HG02973 (cell line): ENCODE results near the gene TCF4.
"Not testable (repeated sequence)": the region's sequence is repeated elsewhere in the genome, so short reads cannot be mapped to it uniquely, and the experiment has no call there.

Experiments used
- ATAC-seq: cut with Tn5 transposase; IDR thresholded peaks from one replicate; pipeline ENCODE4 v1.9.1; 2021; ENCODE audit warnings: moderate library complexity; ENCODE audit not compliant: unreplicated experiment

TCF4 gene

GRCh38 chr18:55477860-55478581, 110.0 kb downstream of the TCF4 start:
- peak; percentile 18 for ATAC-seq

- ATAC-seq, result peak; percentile 88
Observed at GRCh38 chr18:55477499-55477859, 110.5 kb downstream of the TCF4 start.

DNA sequence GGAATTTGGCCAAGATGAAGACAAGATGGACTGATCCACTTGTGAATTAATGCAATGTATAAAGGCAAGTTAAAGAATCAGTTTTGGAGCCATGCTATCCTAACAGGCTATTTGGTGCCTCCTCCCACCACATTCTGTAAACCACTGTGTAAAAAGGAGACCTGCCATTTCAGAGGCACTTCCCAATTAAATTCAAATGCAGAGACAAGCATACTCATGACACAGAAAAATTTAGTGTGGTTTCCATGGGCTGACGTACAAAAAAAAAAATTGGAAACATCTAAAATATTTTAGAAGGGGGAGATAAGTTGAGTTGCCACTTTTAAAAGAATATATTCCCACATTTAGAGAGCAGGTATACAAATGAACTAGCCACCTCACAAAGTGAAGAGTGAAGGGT, 112.1 kb downstream of the TCF4 start:
- ATAC-seq, result no peak

DNA sequence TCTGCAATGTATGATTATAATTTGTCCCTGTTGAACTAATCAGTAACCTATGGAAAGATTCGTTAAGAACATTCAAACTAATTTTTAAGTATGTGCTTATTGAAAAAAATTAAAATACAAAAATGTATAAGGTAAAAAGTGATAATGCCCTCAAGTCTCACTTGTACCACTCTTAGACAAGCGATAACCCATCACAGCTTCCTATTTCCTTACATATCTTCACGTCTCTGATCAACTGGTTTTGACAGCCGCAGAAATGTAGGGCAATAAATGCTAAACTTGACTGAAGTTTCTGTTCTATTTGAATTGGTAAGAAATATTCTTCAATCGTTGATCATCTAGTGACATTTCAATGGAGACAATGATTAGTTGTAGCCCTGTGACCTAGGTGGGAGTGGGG, 112.5 kb downstream of the TCF4 start:
- ATAC-seq, result no peak

DNA sequence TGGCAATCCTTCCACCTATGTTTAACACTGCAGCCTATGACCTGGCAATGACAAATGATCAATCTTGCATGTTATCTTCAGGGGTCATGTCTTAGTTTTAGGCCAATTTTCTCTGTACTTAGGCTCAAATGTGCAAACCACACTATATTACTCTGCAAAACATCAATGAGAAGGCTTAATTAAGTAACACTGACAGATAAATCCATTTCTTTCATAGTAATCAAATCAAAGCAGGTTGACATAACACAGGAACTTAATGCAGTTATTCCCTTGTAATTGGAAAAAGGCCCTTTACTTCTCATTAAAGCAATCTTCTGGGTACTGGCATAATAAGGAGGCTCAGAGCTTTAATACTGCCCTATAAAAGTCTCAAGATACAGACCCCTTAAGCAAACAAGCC, 114.4 kb downstream of the TCF4 start:
- no peak for ATAC-seq

DNA sequence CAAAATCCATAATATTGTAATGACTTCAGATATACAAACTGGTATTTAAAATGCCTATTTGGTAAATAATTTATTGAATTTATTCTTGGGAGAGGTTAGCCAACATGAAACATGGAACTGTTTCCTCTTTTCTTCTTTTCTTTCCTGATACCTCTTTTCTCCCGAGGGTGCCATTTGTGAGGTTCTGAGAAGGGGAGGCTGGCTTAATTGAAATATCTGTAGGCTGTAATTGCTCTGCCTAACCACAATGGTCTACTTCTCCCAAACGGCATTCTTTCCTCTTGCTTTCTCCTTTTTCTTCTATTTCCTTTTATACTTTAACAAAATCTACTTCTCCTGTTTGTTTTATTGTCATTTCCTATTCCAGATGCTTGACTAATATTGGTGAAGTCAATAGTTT, 114.9 kb downstream of the TCF4 start:
- ATAC-seq, result no peak

DNA sequence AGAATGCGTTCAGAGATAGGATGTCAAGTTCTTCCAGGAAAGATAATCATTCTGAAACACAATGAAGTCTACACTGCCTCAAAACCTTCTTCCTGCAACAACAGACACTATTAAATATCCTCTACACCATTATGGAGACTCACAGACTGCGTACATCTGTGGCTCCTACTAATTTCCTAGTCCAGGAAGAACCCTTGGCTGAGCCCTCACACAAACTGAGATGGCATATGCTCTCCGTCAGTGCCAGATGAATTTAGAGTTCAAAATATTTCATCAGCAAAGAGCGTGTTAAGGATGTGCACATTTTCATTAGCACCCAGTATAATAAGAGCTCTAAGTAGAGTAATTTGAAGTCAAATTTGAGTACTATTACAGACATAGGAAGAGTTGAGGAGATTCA, 117.2 kb downstream of the TCF4 start:
- ATAC-seq, result no peak

- ATAC-seq, result not testable (repeated sequence)
Observed at GRCh38 chr18:55469134-55469533, 118.9 kb downstream of the TCF4 start.

- no peak for ATAC-seq
Observed at GRCh38 chr18:55466789-55467188, 121.2 kb downstream of the TCF4 start.

DNA sequence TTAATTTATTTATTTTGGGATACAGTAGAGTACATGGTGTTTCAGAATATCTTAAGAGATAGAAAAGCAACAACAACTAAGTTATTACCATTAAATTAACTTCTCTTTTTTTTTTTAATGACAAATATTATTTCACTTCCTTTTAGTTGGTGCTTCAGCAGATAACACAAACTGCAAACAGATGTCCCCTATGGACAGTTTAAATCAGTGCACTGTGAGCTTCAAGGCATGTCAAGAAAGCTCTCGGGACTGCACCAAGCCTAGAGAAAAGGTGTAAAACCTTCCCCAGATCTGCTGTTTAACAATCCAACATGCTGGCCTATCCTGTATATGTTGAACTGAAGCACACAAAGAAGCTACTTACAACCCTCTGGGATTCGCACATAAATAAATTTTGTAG, 122.7 kb downstream of the TCF4 start:
- ATAC-seq, result no peak

GRCh38 chr18:55464581-55464980, 123.4 kb downstream of the TCF4 start:
- ATAC-seq, result no peak

GRCh38 chr18:55462652-55463051, 125.3 kb downstream of the TCF4 start:
- no peak for ATAC-seq

DNA sequence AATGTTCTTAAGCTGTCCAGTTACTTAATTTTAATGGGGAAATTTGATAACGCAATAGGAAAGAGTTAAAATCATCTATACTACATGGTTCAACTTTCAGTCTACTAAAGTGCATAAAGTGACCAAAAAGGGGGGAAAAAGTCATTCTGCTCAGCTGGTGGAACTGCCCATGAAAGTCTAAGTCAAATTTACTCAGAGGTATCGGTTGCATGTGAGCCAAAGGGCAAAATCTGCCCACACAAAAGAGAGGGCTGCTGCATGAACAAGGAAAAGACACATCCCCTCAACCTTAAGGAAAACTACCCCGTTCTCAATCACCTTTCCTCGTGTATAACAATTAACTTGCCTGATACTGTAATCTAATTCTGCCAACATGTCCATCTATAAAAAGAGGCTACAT, 126.1 kb downstream of the TCF4 start:
- no peak for ATAC-seq

DNA sequence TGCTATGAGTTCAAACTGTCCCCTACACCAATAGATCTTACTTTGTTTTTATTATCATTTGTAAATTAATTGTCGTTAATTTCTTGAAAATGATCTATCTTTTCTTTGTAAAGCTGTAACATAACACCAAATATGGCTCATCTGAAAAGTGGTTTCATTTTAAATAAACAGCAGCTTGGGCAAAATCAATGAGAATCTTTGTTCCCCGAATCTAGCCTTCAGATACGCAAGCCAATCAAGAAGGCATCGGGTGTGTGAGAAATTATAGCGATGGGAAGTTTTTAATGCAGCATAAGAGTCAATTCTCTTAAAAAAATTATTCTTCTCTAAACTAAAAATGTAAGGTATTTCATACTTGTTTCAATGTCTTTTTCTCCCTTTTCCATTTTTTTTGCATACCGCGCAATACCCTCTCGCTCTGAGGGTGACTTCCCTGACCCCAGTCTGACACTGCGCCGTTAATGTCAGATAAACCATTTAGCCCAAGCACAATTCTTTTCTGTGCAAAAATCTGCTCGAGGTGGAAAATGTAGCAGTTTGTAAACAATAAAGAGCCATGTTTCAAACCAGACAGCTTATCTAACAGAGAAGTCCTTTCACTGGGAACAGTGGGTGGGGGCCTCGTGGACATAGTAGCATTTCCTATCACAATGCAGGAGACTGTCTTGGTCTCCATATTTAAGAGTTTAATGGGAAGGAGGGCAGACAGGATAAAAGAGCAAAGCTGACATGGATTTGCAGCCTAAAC, 129.4 kb downstream of the TCF4 start:
- no peak for ATAC-seq

GRCh38 chr18:55457028-55457427, 131.0 kb downstream of the TCF4 start:
- no peak for ATAC-seq

GRCh38 chr18:55455938-55456337, 132.1 kb downstream of the TCF4 start:
- ATAC-seq, result no peak

DNA sequence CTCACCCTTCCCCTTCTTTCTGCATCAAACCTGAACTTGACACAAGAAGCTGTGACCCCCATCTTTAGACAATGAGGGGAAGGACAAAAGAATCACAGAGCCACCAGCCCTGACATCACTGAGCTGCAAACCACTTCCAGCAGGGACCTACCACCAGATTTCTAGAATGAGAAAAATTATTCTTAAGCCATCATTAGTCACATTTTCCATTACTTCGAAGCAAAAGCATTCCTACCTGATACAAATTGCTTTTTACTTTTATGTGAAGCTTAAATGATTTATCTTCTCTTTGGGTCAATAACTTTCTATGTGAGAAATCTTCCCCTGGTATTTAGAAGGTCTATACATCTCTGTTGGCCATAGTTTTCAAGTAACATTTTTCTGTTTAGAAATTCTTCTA, 134.8 kb downstream of the TCF4 start:
- ATAC-seq, result no peak

DNA sequence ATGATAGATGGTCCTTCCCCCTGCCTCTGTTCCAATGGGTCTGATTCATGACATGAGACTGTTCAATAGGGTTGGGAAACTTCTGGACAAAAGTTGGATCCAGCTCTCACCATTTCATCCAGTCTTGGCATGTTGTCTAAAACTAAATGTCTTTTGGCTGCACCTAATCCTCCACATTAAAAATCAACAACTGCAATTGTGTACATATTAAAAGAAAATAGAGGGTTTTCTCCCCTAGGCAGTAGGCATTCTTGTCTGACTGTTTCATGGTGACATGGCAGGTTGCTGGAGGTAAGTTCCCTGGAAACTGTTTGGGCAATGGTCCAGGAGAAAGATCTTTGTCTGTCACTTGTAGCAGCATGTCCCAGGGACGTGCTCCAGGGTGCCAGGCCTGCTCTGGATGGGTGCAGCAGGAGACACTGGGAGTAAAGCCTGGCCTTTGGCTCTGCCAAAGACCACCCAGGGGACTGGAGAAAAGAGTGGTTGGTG, 135.8 kb downstream of the TCF4 start:
- no peak for ATAC-seq

- ATAC-seq, result no peak
Observed at GRCh38 chr18:55449412-55450140, 138.4 kb downstream of the TCF4 start.

DNA sequence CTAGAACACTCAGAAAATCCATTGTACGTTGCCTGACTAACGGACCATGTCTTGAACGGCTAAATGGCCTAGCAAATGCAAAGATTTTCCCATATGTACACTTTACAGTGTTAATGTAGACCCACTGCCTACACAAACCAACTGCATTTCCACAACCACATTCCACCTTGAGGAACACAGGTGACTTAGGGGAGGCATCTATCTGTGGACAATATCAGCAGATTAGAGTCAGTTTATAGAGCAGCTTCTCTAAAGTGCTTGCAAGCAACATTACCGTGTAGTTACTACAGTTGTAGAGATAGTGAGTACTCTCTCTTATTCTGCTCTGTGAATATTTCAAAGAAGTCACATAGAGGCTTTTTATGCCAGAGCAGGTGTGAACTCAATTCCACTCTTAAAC, 139.6 kb downstream of the TCF4 start:
- ATAC-seq, result no peak

DNA sequence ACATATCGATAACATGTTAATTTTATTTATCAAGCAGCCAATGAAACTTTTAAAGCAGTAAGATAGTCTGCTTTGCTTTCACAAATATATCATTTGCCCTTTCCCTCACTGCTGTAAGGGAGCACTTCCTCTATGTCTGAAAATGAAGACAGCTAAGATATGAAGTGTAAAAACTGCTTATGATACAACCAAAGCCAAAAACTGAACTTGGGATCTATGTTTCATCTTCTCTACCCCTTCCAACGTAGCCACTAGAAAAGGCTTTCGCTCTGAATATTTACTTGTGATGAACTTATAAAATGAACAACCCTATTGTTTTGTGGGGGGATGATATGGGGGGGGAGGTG, 140.3 kb downstream of the TCF4 start:
- no peak for ATAC-seq
